NOMO-1 treated with DMSO at 0.1 percent for 48 hours (cell line): ENCODE measurements around the gene EMP2.
"Not testable (repeated sequence)": the region's sequence is repeated elsewhere in the genome, so short reads cannot be mapped to it uniquely, and the experiment has no call there.

Source experiments
- DNase-seq: peaks from one replicate; lab custom pipeline; 2025; ENCODE audit not compliant: unreplicated experiment; lab: John Stamatoyannopoulos, UW

The EMP2 gene

GRCh38 chr16:10552998-10553491 lies 27.4 kb downstream of the EMP2 start:
- peak; percentile 79 for DNase-seq

- no peak for DNase-seq
Observed at GRCh38 chr16:10552281-10552680, 28.1 kb downstream of the EMP2 start.

DNA sequence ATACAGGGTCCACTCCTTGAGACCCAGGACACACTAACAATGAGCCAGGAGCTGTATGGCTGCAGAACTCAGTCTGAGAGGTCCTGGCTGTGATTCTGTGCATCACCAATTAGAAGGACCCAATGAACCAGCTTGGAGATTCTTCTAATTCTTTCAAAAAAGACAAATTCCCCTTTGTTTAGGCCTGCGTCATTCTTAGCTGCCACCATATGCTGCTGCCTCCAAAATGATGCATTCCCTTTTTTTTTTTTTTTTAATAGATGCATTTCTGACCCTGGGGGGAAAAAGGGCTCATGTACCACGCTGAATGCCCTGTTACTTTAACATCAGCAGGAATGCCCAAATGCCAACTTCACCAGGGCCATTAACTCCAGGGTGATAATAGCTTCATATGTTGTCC lies 28.5 kb downstream of the EMP2 start:
- DNase-seq = no peak

GRCh38 chr16:10548404-10548803 lies 32.0 kb downstream of the EMP2 start:
- no peak for DNase-seq

DNA sequence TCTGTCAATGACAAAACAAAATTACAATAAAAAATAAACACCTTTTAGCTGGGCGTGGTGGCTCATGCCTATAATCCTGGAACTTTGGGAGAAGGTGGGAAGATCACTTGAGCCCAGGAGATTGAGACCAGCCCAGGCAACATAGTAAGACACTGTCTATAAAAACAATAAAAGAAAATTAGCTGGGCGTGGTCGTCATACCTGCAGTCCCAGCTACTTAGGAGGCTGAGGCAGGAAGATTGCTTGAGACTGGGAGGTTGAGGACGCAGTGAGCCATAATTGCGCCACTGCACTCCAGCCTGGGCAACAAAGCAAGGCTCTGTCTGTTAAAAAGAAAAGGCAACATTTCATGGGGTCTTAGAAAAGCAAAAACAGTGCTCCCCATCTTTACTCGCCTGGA lies 32.7 kb downstream of the EMP2 start:
- DNase-seq = no peak

GRCh38 chr16:10543231-10543977 lies 37.0 kb downstream of the EMP2 start:
- DNase-seq = no peak

DNA sequence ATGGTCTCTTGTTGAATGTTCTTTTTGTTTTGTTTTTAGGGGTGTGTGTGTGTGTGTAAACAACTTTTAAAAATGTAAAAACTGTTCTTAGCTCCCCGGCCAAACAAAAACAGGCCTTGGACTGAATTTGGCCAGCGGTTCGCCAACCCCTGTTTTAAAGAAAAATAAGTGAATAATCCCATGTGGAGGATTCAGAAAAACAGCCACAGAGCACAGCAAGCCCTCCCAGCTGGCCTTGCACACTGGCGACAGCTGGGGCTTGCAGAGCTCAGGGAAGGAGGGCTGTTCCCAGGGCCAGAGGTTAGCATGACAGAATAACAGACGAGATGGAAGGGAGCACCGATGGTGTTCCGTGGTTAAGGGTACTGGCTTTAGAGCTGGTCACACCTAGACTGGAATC lies 39.0 kb downstream of the EMP2 start:
- no peak for DNase-seq

DNA sequence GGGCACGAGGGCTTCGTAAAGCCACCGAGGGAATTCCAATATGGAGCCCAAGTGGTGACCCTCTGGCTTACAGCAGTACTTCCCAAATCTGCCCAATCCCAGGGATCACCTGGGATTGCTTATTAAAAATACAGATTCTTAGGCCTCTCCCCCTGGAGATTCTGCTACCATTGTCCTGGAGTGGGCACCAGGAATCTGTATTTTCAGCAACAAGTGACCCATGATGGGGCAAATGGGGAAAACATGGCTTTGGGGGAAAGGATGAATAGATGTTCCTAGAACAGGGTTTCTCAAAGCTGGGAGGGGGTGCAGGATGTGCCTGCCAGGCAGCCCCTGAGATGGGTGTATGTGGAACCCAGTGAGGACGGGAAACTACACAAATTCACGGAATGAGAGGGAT lies 40.6 kb downstream of the EMP2 start:
- DNase-seq = no peak

DNA sequence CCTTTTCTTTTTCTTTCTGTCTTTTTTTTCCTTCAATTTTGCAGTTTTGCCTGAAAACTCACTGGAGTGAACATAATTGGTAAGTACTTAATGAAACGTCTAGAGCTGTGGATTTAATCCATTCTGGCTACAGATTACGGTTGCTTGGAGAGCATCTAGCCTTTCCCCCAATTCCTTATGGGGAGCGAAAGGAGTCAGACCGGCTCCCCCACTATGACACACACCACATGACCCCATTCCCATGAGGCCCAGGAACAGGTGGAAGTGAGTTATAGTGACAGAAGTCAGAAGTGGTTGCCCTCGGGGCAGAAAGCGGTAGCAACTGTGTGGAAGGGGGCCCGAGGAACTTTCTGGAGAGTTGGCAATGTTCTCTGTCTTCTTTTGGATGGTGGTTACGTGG lies 41.2 kb downstream of the EMP2 start:
- DNase-seq = no peak

DNA sequence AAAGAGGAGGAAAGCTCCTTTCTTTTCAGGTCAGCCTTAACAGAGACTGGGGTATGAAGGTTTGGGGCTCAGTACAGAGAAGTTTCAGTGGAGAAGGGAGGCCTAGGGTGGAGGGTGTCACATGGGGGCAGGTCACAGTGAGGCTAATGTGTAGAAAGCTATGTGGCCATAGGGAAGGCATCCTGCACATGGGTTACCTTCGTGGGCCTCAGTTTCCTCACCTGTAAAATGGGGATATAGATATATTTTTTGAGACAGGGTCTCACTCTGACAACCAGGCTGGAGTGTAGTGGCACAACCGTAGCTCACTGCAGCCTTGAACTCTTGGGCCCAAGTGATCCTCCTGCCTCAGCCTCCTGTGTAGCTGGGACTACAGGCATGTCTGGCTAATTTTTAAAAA lies 41.8 kb downstream of the EMP2 start:
- no peak for DNase-seq

DNA sequence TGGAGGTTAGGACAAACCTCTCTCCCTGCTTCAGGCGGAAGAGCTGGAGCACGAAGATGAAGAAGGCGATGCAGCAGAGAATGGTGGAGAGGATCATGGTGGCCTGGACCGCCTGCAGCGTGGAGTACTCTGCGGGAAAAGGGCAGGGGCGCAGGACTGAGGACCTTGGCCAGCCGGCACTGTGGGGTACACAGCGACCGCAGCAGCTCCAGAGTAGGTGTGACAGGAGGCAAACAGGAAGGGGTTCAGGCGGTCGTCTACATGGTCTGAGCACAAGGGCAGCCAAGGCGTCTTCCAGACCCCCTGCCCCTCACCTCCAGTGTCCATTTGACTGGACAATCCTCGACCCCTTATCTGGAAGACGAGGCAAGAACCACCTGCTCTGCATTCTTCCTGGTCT lies 42.5 kb downstream of the EMP2 start:
- DNase-seq = no peak

DNA sequence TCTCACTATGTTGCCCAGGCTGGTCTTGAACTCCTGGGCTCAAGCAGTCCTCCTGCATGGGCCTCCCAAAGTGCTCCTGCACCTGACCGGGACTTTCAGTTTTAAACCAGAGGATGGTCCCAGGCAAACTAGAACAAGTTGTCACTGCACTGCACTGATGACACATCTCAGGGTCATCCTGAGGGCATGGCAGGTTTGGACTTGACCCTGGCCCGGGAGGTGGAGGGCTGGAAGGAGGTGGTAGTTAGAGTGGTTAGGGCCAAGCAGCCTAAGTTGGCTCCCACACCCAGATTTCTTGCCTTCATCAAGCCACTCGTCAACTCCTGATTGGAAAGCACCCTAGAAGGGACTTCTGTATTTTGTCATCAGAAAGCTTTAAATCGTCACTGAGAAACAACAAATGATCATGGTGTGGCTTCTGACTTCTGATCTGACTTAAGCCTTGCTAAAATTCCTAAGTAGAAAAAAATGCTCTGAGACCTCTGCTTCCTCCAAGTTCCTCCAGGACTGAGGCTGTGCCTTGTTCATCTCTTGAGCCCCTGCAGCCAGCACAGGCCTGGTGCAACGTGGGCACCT lies 43.5 kb downstream of the EMP2 start:
- no peak for DNase-seq

DNA sequence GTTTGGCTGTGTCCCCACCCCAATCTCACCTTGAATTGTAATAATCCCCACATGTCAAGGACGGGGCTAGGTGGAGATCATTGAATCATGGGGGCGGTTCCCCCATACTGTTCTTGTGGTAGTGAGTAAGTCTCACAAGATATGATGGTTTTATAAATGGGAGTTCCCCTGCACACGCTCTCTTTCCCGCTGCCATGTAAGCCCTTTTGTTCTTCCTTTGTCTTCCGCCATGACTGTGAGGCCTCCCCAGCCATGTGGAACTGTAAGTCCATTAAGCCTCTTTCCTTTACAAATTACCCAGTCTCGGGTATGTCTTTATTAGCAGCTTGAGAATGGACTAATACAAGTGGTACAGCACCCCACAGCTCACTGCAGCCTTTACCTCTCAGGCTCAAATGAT lies 44.1 kb downstream of the EMP2 start:
- not testable (repeated sequence) for DNase-seq

DNA sequence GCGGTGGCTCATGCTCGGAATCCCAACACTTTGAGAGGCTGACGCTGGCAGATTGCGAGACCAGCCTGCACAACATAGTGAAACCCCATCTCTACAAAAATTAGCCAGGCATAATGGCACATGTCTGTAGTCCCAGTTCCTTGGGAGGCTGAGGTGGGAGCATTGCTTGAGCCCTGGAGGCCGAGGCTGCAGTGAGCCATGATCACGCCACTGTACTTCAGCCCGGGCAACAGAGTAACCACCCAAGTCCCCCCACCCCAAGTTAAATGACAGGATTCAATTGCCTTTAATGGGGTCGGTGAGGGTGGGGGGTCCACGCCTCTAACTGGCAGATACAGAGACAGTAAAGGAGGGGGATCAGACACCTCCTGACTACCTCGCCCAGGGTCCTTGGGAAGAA lies 44.9 kb downstream of the EMP2 start:
- DNase-seq = no peak

DNA sequence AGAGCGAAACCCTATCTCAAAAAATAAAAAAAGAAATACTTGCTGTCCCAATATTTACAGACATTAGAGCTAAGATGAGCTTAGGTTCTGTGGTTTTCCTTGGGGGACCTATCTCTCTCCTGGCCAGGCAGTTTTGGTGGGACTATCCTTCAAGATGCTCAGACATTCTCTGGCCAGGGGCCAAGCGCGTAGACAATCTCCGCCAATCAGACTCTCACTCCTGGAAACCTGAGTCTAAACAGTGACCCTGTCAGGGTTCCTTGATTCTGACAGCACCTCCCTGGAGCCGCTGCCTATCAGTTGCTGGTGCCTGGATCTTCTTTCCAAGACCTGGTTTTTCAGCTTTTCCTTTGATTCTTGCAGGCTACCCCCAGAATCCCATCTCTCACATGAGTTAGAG lies 45.6 kb downstream of the EMP2 start:
- no peak for DNase-seq

DNA sequence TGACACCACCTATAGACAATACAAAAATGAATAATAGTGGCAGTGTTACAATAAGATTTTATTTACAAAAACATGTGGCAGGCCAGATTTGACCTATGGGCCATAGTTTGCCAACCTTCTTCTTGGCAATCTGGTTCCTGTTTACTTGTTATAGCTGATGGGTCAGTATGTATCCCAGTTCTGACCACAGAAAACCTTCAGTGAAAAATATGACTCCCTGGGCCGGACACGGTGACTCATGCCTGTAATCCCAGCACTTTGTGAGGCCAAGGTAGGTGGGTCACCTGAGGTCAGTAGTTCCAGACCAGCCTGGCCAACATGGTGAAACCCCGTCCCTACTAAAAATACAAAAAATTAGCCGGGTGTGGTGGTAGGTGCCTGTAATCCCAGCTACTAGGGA lies 46.8 kb downstream of the EMP2 start:
- not testable (repeated sequence) for DNase-seq

DNA sequence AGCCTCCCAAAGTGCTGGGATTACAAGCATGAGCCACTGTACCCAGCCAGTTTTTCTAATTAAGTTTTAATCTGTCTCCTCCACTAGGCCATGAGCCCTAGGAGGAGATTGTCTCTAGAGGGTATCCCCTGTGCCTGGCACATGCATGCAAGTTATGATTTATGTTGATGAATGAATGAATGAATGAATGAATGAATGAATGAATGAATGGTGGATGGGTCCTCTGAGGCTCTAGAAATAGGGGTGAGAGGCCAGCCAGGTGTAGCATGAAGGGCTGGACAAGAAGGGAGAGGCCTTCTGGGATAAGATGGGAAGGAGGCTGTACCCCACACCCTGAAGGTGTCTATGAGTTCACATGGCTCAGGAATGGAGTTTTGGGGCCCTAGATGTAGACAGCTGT lies 48.8 kb downstream of the EMP2 start:
- DNase-seq = no peak

DNA sequence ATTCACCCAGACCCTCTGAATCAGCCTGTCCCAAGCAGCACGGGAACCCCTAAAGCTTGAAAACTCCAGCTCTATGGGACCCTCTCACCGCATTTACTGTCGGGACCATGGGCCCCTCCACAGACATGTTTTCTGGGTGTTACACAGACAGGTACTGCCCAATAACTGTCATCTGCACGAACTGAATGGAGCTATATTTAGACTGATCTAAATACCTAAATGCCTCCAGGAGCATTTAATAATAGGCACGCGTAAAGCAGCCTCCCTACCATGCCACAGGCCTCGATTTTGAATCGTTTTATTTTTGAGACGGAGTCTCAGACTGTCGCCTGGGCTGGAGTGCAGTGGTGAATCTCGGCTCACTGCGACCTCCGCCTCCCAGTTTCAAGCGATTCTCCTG lies 49.7 kb downstream of the EMP2 start:
- DNase-seq = no peak

DNA sequence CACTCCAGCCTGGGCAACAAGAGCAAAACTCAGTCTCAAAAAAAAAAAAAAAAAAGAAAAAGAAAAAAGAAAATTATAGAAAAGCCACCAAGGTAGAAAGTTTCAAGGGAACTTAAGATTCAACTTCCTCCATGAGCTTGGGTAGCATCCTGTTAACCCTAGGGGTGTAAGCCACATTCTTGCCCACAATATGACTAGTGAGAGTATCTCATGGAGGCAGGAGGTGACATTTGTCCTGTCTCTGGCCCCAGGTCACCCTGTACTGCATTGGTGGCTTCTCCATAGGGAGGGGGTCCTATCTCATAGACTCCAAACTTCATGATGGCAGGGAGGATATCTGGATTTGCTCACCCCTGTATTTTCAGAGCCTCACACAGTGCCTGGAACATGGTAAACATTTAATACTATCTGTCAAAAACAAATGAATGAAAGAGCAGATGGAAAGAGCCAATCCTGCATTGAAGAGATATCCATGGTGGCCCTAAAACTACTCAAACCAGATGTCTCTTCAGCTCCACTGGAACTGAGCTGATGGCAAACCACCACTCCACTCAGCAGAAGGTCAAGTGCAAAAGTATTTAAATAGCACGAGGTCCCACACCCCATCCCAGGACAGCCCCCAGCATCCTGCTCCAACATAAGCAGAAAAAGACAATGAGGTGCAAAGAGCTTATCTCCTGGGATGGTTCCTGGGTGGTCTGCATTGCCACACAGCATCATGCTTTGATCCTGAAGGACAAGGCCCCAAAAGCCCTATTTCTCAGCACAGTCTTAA lies 50.3 kb downstream of the EMP2 start:
- DNase-seq = no peak

DNA sequence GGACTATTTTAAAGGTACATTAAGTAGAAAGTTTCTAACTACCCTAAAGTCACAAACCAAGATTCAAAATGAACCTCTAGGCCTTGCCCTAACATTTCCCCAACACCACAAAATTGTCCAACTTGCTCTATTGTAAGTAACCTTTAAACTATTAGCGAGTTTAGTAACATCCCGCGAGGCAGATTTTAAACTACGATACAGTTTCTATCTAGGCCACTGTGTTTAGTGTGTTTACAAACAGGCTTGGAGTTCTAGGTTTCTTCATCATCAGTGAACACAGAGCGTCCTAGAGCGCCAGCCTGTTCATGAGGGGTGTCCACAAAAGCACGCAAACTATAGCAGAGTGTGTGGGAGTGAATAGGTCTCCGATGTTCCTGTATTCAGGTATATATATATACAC lies 51.8 kb downstream of the EMP2 start:
- no peak for DNase-seq

- DNase-seq = no peak
Observed at GRCh38 chr16:10526962-10527361, 53.4 kb downstream of the EMP2 start.

GRCh38 chr16:10525214-10525825 lies 55.1 kb downstream of the EMP2 start:
- no peak for DNase-seq
